DMS 273 (cell line): ENCODE measurements around the gene P2RY1.

Source experiments
- DNase-seq: peaks from one replicate; lab custom pipeline; 2025; ENCODE audit not compliant: unreplicated experiment; lab: John Stamatoyannopoulos, UW

The P2RY1 gene, protein sequence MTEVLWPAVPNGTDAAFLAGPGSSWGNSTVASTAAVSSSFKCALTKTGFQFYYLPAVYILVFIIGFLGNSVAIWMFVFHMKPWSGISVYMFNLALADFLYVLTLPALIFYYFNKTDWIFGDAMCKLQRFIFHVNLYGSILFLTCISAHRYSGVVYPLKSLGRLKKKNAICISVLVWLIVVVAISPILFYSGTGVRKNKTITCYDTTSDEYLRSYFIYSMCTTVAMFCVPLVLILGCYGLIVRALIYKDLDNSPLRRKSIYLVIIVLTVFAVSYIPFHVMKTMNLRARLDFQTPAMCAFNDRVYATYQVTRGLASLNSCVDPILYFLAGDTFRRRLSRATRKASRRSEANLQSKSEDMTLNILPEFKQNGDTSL

DNA sequence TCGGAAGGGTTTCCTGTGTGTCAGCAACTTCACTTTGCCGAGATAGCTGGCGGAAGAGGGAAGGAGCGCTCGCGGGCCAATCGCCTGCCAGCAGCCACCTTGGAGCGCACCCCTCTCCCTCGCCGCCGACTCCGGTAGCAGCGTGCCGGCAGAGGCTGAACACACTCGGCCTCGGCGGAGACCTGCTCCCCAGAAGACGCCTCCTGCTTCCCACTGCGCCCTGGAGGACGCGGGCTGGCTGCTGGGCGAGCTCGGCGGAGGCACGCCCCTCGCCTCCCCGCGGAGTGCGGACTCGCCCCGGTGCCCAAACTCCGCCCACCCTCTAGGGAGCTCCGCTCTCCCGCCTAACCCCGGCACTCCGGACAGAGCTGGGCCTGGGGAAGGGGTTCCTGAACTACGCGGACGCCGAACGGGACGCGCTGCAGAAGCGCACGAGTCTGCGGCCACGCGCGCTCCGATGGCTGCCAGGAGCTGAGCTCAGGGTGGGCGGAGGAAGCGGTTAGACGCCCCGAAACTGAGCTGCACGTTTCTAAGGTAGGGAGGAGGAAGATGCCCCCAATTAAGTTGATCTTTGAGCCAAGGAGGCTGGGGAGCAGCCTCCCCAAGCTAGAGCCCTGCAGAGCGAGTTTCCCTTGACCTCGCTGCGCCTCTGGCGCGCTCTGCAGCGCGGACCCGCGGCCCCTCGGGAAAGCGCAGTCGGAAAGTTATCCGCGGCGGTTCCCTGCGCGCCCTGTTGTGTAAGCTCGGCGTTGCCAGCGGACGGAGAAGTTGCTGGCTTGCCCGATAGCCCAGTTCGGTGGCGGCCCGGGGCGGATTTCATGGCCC lies at the start of gene P2RY1:
Gene P2RY1, plus strand, starts transcription at position 356 of the 825 bp plus-strand sequence. CDS start 652 bp downstream, outside the sequence.
- DNase-seq = peak; percentile 93

DNA sequence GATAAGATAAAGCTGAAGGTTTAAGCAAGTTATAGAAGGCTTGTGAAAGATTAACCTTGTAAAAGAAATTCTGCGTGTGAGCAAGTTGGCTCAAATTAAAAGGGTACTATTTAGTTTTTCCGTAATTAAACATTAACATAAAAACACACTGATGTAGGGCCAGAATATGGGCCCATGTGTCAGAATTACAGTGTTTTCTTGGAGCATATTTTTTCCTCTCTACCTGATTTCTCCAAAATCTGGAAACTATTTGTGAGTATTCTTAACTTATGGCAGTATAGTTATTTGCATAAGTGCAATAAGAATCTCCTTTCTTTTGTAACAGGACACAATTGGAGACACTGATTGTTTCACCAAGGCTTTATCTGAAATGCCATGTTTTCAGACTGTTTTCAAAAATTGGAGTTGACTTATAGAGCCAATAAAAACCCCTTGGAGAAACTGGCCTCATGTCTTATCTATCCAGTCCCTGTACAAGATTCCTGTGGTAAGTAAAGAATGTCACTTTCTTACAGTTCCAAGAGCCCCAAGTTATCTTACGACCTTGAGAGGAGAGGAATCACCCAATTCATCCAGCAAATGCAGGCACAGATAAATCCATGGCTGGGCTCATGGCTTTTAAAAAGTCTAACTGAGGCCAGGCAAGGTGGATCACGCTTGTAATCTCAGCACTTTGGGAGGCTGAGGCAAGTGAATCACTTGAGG lies 47.8 kb upstream of the P2RY1 start:
- no peak for DNase-seq

DNA sequence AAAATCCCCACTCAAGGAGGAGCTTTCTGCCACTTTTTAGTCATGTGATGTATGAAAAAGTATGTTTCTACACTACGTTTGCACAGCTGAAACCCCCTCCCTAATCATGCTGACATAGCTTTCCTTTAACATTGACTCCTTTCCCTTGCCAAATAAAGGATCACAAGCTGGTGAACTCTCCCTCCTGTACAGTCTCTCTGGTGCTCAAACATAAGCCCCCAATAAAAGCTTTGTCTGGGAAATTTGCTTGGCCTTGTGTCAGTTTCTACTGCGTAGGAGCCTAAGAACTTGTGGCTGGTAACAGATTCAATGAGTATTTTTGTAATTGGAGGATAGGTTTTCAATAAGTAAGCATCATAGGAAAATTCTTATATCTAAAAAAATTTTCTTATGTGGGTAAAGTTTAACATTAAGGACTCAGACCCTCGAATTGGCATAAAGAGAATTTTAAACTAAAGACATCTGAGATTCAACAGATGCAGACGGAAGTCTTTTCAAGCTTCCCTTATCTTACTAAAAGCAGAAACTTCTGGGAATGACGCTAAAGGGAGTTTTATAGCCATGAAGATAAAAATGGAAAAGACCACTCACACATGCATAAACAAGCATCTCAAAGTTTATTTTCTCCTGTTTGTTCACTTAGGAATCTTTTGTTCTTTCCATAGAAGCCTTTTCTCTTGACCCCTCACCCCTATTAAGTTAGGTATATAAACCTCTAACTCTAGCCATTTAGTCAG lies 44.1 kb upstream of the P2RY1 start:
- DNase-seq = no peak

DNA sequence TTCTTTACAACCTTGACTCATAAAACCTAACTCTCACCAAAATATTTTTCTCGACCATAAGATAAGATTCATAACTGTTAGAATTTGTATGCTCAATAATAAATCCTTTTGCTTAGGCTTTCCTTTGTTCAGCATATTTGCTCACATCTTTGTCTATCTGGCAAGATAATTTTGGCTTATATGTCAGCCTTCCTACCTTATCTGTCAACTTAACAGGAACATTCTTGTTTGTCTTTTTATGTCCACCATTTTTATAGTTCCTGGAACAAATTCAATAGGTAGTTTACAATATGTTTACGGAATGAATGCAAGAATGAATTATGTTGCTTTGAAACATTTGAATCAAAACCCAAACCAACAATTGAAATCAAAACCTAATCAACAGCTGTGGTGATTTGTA lies 41.0 kb upstream of the P2RY1 start:
- DNase-seq = no peak

DNA sequence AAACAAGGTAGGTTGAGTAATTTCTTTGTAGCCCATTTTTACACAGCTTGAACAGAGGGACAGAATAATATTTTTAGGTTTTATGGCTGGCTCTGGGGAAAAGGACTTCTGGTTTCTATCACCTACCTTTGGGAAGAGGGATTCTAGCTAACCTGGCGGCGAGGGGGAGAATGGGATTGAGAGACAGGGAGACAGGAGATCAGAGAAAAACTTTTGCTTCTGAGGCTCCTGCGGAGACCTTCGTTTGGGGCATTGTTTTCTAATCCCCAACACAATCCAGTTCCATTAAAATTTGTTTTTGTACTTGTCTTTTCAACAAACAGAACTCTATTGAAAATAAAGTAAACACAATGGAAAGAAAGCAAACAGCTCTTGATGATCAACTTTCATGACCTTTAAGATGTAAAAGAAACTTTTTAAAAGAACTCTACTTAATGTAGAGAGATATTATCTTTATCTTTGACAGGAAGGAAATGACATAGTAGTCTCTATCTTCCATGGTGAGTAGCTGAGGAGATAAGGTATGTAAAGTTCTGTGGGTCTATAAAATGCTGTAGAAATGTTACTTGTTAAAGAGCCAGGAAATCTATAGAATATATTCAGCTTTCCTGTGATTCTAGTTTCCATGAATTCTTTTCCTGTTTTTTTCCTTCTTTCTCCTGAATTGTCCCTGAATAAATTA lies 37.0 kb upstream of the P2RY1 start:
- DNase-seq = no peak

DNA sequence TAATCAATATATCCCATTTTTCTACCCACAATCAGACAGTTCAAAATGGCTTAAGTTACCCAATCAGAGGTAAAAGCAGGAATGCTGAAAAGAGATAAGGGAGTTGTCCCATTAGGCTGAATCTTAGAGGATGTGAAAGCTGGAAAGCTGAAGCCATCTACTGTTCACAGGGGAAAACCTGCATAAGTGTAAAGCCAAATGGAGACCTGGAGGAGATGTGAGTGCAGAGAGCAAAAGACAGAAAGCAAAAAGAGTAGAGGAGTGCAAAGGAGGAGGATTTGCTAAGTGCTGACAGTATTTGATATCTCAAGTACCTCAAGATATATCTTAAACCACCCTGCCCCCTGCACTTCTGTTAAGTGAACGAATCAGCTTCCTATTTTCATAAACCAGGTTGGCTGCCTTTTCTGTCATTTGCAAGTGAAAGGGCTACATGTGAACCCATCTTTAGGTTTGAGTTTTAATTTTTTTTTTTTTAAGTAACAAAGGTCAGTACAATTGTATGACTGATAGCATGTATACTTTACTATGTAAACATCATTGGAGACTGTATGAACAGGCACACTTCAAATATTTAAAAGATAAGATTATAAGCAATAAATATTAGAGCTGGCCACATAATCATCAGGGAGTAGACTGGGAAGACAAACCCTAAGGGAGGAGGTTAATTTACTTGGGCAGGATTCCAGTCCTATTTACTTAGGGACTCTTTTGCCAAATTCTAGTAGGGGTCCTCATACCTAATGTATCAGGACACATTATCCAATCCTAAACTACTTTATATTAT lies 22.8 kb upstream of the P2RY1 start:
- no peak for DNase-seq

DNA sequence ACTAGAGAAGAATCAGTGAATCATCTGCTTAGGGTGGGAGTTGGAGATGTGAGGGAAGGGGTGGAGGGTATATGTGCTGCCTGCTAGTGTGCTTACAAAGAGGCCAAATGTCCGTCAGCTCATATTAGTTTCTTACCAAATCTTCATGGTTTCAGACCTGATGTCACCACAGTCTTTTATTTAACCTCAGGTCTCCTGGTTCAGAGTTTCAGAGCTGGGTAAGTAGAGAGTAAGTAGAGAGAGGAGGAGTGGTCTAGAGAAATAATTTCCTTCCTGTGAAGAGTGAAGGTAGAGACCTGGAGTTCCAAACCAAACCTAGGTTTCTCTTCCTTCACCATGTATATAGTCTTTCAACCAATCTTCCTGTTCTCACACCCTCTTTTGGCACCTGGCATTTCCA lies 17.5 kb upstream of the P2RY1 start:
- DNase-seq = no peak

DNA sequence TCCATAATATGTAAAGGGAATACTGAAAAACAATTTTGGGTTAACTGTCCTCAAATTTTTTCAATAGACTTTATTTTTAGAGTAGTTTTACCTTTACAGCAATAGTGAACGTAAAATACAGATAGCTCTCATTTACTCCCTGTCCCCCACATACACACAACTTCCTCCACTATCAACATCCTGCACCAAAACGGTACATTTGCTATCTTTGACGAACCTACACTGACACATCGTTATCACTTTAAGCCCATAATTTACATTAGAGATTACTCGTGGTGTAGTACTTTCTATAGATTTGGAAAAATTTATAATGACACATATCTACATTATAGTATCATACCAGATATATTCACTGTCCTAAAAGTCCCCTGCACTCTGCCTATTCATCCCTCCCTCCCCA lies 16.9 kb upstream of the P2RY1 start:
- no peak for DNase-seq

DNA sequence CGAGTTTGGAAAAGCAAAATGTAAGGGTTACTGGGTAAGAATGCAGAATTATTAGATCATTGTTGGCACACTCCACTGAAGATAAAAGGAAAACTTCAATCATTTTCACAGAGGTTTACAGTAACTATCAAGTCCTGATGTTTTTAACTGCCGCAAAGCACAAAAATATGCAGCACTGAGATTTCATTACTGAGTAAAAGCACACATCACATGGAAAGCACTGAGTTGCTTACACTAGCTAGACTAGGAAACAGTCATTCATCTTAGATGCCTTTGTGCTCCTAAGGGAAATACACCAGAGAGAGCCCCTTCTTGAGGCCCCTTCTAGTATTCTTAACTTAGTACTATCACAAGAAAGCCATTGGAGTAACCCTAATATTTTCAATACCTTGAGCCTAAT lies 11.8 kb upstream of the P2RY1 start:
- DNase-seq = peak; percentile 29

DNA sequence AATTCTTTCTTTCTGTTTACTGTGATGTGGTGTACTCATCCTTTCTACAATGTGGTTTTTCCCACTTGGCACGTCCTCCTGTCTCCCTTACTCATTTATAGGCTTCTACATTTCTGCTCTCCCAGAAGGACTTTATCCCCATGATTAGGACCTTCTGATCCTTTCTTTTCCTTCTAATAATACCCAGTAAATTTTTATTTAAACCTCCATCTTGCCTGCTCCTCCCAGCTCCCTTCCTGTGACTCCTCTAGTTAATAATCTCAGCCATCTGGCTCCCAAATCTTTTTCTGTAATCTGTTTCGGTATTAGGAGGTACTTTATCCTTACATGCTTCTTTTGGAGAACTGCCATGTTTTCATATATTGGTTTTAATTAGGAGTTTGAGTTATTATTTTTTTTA lies 11.2 kb upstream of the P2RY1 start:
- DNase-seq = peak; percentile 86

DNA sequence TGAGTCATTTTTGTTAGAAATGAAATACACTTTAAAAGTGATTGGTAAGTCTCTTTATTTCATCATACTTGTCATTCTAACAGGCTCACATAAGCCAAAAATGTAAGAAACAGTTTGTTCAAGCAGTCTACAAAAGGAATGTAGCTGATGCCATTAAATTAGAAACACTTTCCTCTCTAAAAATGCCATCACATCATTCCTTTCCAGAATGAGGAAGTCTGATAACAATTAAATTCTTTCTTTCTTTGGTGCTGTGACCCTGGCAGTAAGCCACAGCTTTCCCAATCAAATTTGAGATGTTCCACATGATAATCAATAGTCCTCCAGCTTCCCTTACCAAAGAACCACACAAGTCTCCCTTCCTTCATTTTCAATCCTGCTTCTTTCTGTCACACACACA lies 9.4 kb upstream of the P2RY1 start:
- DNase-seq = no peak

DNA sequence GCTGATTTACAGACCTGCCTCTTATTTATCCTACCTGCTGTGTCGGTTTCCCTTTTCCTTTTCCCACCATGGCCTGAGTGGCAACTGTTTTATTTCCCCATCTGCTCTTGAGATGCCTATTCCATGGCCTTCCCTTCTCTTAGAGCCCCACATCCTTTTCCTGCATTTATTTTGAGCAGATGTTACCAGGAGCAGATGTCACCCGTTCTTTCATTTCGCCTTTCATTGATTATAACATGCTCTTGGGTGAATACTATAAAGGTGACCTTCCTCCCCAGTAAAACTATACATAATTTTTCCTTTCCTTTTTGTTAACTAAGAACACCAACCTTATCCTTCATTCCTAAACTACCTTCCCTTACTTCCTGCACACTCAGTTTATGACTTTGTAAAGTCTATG lies 8.5 kb upstream of the P2RY1 start:
- DNase-seq = peak; percentile 54

DNA sequence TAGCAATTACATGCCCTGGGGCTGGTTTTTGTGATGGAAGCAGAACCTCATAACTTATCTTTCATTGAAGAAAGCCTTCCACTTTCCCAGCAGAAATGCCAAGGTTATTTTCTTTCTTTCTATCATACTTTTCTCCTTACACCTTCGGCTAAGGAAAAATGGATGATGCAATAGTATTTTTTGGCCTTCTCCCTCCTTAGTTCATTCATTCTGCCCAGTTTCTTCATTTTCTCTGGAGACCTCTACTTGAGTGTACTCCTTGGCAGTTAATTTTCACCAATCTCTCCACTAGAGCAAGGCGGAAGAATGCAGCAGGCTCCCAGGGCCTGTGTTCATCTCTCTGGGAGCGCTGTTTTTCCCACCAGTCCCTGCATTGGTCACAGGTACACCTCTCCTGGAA lies 7.6 kb upstream of the P2RY1 start:
- no peak for DNase-seq

DNA sequence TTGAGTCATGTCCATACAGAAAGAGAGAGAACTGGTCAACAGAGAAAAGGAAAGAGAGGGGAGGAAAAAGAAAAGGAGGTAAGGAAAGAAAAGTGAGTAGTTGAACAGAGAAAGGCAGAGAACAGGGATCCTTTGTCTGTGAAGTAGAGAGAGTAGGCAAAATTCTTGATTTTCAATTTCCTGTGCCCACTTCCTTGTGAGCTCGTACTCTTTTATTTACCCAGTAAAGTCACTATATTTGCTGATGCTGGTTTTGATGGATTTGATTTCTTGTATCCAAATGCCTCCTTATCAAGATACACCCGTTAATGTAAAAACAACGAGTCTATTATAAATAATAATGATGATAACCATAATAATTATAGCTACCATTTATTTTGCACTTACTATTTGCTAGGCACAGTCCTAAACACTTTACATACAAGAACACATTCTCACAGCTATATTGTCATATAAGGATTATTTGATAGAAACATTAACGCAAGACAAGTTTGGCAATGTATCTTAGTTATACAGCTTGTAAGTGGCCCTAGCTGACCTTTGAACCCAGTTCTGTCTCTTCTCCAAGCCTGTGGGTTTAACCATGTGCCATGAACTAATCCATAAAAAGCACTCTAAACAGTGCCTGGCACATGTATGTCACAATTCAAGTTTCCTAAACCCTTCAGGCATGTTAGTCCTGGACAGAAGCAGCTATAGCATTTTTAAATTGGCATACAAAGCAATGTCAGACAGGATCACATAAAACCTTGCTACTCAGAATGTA lies 6.7 kb upstream of the P2RY1 start:
- DNase-seq = no peak

DNA sequence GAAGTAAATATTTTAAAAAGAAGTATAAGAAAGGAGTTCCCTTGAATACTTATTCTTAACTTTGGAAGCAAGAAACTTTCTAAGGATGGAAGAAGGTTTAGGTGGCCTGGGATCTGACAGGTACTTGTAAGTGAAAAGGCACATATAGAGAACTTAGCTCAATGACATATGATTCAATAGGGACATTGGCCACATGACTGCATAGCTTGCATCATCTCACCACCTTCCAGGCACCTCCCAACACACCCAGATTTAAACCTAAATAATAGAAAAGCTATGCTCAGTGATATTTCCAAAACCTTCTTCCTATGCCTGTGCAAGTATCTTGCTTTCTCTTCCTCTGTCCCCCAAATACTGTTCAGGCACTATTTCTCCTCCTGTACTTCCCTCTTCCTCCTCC lies 4.7 kb upstream of the P2RY1 start:
- no peak for DNase-seq

DNA sequence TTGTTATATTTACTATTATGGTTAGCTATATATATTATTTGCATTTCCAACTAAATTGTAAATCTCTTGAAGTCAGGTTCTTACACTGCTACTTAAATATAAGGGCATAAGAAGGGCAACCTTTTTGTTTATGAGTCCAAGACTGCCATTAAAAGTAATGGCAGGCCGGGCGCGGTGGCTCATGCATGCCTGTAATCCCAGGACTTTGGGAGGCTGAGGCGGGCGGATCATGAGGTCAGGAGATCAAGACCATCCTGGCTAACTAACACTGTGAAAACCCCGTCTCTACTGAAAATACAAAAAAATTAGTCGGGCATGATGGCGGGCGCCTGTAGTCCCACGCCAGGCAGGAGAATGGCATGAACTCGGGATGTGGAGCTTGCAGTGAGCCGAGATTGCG lies 2.9 kb upstream of the P2RY1 start:
- DNase-seq = no peak

DNA sequence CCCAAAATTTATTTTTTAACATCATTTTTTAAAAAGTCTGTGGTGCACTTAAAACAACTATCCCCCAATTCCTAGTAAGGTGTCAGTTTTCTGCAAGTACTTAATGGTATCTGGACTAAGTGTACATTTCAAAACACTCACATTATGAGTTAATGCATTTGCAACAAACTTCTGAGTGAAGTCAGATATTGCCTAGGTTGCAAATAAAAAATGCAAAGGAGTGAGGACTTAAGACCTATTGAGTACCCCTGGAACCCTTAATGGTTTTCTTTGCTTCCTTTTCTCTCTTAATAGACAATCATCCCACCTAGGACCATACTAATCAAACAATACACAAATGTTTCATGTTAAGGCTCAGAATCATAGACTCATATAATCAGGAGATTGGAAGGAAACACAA lies 1.8 kb upstream of the P2RY1 start:
- no peak for DNase-seq

DNA sequence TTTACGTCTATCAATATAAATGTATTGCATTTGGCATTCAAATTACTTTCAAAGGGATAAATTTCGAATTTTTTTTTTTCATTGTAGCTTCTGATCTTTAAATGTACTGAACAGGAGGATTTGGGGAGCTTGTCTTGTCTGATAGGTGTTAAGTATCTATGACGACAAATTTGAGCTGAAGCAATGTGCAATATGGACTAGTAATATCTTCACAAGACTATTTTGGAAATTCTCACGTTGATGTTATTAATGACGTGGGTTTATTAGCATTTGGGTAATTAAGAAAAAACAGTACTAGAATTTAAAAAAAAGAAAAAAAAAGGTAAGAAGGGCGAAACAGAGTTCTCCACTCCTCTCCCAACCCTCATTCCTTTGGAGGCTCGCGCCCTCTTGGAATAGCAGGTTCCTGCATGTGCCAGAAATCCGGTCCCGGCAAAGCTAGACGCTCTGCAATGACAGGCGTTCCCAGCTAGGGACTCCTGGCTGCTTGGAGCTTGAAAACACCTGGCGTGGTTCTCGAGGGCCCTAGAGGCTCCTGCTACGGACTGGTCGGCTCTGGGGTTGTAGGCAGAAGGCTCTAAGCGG lies 648 bp upstream of the P2RY1 start:
- no peak for DNase-seq
